Non-pigmented ciliary epithelial cell (primary cell): ENCODE results near the gene CERS6.

Source experiments
- DNase-seq: peaks from one replicate; pipeline ENCODE4 v3.0.0-alpha.2; 2010; ENCODE audit warnings: low read depth

The CERS6 gene

GRCh38 chr2:168801961-168802858 lies 346.1 kb downstream of the CERS6 start, which contains the start of gene NOSTRIN:
NOSTRIN (plus strand) TSS chr2:168802637; CDS start chr2:168802647, 10 bp downstream.
- DNase-seq, result no peak

GRCh38 chr2:168802859-168803725 lies 347.0 kb downstream of the CERS6 start:
- DNase-seq, result no peak

- no peak for DNase-seq
Observed at GRCh38 chr2:168804214-168804613, 348.1 kb downstream of the CERS6 start.

- no peak for DNase-seq
Observed at GRCh38 chr2:168805615-168806014, 349.5 kb downstream of the CERS6 start.

GRCh38 chr2:168809537-168809936 lies 353.5 kb downstream of the CERS6 start:
- DNase-seq, result no peak

- no peak for DNase-seq
Observed at GRCh38 chr2:168810235-168810634, 354.2 kb downstream of the CERS6 start.

- DNase-seq, result no peak
Observed at GRCh38 chr2:168811696-168812095, 355.6 kb downstream of the CERS6 start.

GRCh38 chr2:168814046-168814445 lies 358.0 kb downstream of the CERS6 start:
- no peak for DNase-seq

GRCh38 chr2:168814939-168815907 lies 359.2 kb downstream of the CERS6 start:
- no peak for DNase-seq

GRCh38 chr2:168816369-168816768 lies 360.3 kb downstream of the CERS6 start:
- DNase-seq, result peak; percentile 60

- DNase-seq, result no peak
Observed at GRCh38 chr2:168819050-168819715, 363.1 kb downstream of the CERS6 start.

GRCh38 chr2:168819829-168820489 lies 363.9 kb downstream of the CERS6 start:
- no peak for DNase-seq

GRCh38 chr2:168821577-168821976 lies 365.5 kb downstream of the CERS6 start:
- DNase-seq, result no peak

- DNase-seq, result no peak
Observed at GRCh38 chr2:168821992-168822391, 365.9 kb downstream of the CERS6 start.
